Vagina (tissue), 2 donors: ENCODE data around the gene TBC1D2. TPM values are rescaled to one million over a fixed set of nuclear protein-coding genes. Genes with fewer than 3 reads are reported as not detected.

Experiments
- DNase-seq, 2 donors: peaks; one replicate each; pipeline ENCODE4 v3.0.0-alpha.2; 2017; ENCODE audit errors: extremely low spot score in 2 of 2
- H3K27ac ChIP-seq: fragments of 200-600 bp; sonication (generic); one replicate; pipeline ENCODE4 v1.5.1; 2019
- H3K27me3 ChIP-seq: fragments of 200-600 bp; sonication (generic); one replicate; pipeline ENCODE4 v1.5.1; 2019
- H3K36me3 ChIP-seq, 2 donors: fragments of 200-600 bp; sonication (generic); one replicate each; pipeline ENCODE4 v1.5.1; 2017 to 2019
- H3K4me1 ChIP-seq: fragments of 200-600 bp; sonication (generic); one replicate; pipeline ENCODE4 v1.5.1; 2019
- H3K4me3 ChIP-seq, 2 donors: fragments of 200-600 bp; sonication (generic); 1 replicate in 1 of 2; 2 replicates in 1 of 2; pipeline ENCODE4 v1.5.1; 2016 to 2019
- H3K9me3 ChIP-seq: fragments of 200-600 bp; sonication (generic); one replicate; pipeline ENCODE4 v1.5.1; 2019
- CTCF ChIP-seq, 3 experiments: fragments of 450-650 bp in 2 of 3; fragments of 200-600 bp in 1 of 3; sonication (generic) in 1 of 3; IDR thresholded peaks; one replicate each; pipeline ENCODE4 v1.5.1; 2017 to 2019; ENCODE audit warnings: antibody characterized with exemption in 3 of 3, mild to moderate bottlenecking in 2 of 3, moderate library complexity in 2 of 3
- POLR2A ChIP-seq, 2 donors: fragments of 450-650 bp; IDR thresholded peaks; one replicate each; pipeline ENCODE4 v1.6.1; 2017; ENCODE audit warnings: antibody characterized with exemption in 2 of 2, mild to moderate bottlenecking in 2 of 2, moderate library complexity in 2 of 2
- POLR2AphosphoS5 ChIP-seq, 2 donors: sonication (generic); formaldehyde crosslinking; IDR thresholded peaks; one replicate each; pipeline ENCODE4 v1.9.0; 2017; ENCODE audit warnings: antibody characterized with exemption in 2 of 2, mild to moderate bottlenecking in 2 of 2, low read depth in 1 of 2; ENCODE audit not compliant: insufficient read depth in 1 of 2
- intact Hi-C: fragments of 100-400 bp; cut with DNase I; formaldehyde crosslinking; loops from one replicate; pipeline ENCODE4 v1.15.1; 2023
- total RNA-seq: library from RNA; depleted of rRNA; stranded (reverse); fragments of >200 nt; gene quantifications from one replicate; pipeline ENCODE4 v1.2.3, GENCODE V29; 2016

The TBC1D2 gene
- total RNA-seq, 1 donor from 2014 or later, result 28.0 TPM

DNA sequence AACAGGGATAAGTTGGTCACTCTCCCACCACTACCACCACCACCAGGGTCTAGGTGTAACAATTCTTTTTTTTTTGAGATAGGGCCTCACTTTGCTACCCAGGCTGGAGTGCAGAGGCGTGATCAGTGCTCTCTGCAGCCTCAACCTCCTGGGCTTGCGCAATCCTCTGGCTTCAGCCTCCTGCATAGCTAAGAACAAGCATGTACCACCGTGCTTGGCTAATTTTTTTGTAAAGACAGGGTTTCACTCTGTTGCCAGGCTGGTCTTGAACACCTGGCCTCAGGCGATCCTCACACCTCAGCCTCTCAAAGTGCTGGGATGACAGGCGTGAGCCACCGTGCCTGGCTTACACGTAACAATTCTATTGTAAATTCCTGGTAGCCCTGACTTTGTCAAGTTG, 90.5 kb downstream of the TBC1D2 start:
- no peak overlapping the region for H3K4me3 ChIP-seq
- H3K27ac ChIP-seq, result no peak overlapping the region
- no peaks in the 10 kb centered on the region for H3K9me3 ChIP-seq
- TF ChIP-seq POLR2A (IDR thresholded peaks at IDR 0.05) (no peak), CTCF (IDR thresholded peaks at IDR 0.05) (no peak), POLR2AphosphoS5 (IDR thresholded peaks at IDR 0.05; ENCODE audit: insufficient read depth in 1 of 2, low read depth in 1 of 2) (no peak)
- H3K27me3 ChIP-seq, result no peaks in the 10 kb centered on the region
- H3K4me1 ChIP-seq, result peaks cover 18% of the 10 kb centered on the region
- DNase-seq, result no peak
- intact Hi-C loops, result no loop called here
- H3K36me3 ChIP-seq, result no peaks in the 10 kb centered on the region

DNA sequence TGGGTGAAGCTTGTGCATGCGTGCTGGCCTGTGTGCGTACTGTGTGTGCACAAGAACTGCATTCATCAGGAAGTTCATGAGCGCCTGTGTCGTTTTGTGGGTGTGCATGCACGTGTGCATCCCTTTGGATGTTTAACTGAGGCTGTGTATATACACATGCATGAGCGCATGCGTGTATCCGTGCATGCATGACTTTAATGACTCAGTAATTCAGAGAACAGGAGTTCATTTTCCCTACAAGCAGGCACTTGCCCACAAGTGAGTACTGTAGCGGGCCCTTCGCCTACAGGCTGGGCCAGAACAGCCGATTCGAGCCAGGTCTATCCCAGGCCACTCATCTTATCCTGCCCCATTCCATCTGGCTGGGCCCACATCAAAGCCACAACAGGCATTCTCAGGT, 92.8 kb downstream of the TBC1D2 start:
- TF ChIP-seq CTCF (IDR thresholded peaks at IDR 0.05) (no peak), POLR2AphosphoS5 (IDR thresholded peaks at IDR 0.05; ENCODE audit: insufficient read depth in 1 of 2, low read depth in 1 of 2) (peak in 1 of 2 donors; percentile 85), POLR2A (IDR thresholded peaks at IDR 0.05) (no peak)
- intact Hi-C loops, result no loop called here
- H3K4me3 ChIP-seq, result no peak overlapping the region
- H3K36me3 ChIP-seq, result no peaks in the 10 kb centered on the region
- H3K27me3 ChIP-seq, result no peaks in the 10 kb centered on the region
- peaks cover 9% of the 10 kb centered on the region for H3K4me1 ChIP-seq
- H3K9me3 ChIP-seq, result no peaks in the 10 kb centered on the region
- no peak for DNase-seq
- H3K27ac ChIP-seq, result no peak overlapping the region

DNA sequence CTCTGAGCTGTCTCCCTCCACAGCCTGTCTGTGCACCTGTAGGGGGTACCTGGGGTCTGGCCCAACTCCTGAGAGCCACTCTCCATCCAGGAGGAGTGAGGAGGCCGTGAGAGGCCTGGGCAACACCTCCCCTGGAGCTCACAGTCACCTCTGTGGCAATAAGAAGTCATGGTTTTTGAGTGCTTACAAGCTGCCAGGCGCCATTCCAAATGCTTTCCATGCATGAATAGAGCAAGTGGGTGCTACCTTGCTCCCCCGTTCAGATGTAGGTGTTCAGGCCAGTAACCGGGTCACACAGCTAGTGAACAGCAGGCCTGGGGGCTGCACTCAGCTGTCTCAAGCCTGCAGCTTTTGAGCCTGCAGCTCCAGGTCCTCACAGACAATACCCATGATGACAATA, 93.6 kb downstream of the TBC1D2 start:
- no peaks in the 10 kb centered on the region for H3K36me3 ChIP-seq
- H3K27me3 ChIP-seq, result no peaks in the 10 kb centered on the region
- DNase-seq, result no peak
- intact Hi-C loops, result no loop called here
- H3K9me3 ChIP-seq, result no peaks in the 10 kb centered on the region
- peaks cover 9% of the 10 kb centered on the region for H3K4me1 ChIP-seq
- no peak overlapping the region for H3K27ac ChIP-seq
- TF ChIP-seq POLR2AphosphoS5 (IDR thresholded peaks at IDR 0.05; ENCODE audit: insufficient read depth in 1 of 2, low read depth in 1 of 2) (no peak), POLR2A (IDR thresholded peaks at IDR 0.05) (no peak), CTCF (IDR thresholded peaks at IDR 0.05) (no peak)
- H3K4me3 ChIP-seq, result no peak overlapping the region

DNA sequence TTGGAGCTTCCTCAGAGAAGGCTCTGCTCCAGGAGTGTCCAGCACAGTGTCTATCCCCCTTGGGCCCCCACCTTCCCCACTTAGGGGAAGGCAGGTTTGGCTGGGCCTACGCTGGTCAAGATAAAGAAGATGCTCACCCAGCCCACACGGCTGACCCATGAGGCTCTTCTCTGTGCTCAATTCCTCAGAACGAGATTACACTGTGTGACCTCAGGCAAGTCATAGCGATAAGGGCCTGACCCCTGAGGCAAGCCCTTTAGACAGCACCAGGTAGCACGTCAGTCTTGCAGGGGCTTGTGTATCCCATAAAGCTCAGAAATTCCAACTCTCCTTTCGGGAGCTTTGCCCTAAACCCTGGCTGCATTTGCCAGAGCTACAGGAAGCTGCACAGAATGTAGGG, 95.7 kb downstream of the TBC1D2 start:
- Histone ChIP-seq H3K4me3 (no peak overlapping the region), H3K27ac (no peak overlapping the region), H3K9me3 (no peaks in the 10 kb centered on the region), H3K27me3 (no peaks in the 10 kb centered on the region), H3K36me3 (no peaks in the 10 kb centered on the region), H3K4me1 (peaks cover 9% of the 10 kb centered on the region)
- no peak for TF ChIP-seq POLR2A (IDR thresholded peaks at IDR 0.05)
- no peak for TF ChIP-seq CTCF (IDR thresholded peaks at IDR 0.05)
- no peak for TF ChIP-seq POLR2AphosphoS5 (IDR thresholded peaks at IDR 0.05; ENCODE audit: insufficient read depth in 1 of 2, low read depth in 1 of 2)
- no peak for DNase-seq
- intact Hi-C loops, result no loop called here

- peaks cover 9% of the 10 kb centered on the region for H3K4me1 ChIP-seq
- intact Hi-C loops, result no loop called here
- DNase-seq, result no peak
- no peak overlapping the region for H3K27ac ChIP-seq
- no peak overlapping the region for H3K4me3 ChIP-seq
- H3K9me3 ChIP-seq, result no peaks in the 10 kb centered on the region
- H3K36me3 ChIP-seq, result no peaks in the 10 kb centered on the region
- TF ChIP-seq CTCF (IDR thresholded peaks at IDR 0.05) (no peak), POLR2AphosphoS5 (IDR thresholded peaks at IDR 0.05; ENCODE audit: insufficient read depth in 1 of 2, low read depth in 1 of 2) (no peak)
- no peaks in the 10 kb centered on the region for H3K27me3 ChIP-seq
Measured at GRCh38 chr9:98159301-98159700, 96.1 kb downstream of the TBC1D2 start.
